Vagina (tissue), 2 donors: ENCODE results near the gene C6orf58.

Experiments used
- POLR2A ChIP-seq, 2 donors: fragments of 450-650 bp; IDR thresholded peaks; one replicate each; pipeline ENCODE4 v1.6.1; 2017; ENCODE audit warnings: antibody characterized with exemption in 2 of 2, mild to moderate bottlenecking in 2 of 2, moderate library complexity in 2 of 2
- POLR2AphosphoS5 ChIP-seq, 2 donors: sonication (generic); formaldehyde crosslinking; IDR thresholded peaks; one replicate each; pipeline ENCODE4 v1.9.0; 2017; ENCODE audit warnings: antibody characterized with exemption in 2 of 2, mild to moderate bottlenecking in 2 of 2, low read depth in 1 of 2; ENCODE audit not compliant: insufficient read depth in 1 of 2
- TF ChIP-seq, protein P1 (sequence below), 3 experiments: fragments of 450-650 bp in 2 of 3; fragments of 200-600 bp in 1 of 3; sonication (generic) in 1 of 3; IDR thresholded peaks; one replicate each; pipeline ENCODE4 v1.5.1; 2017 to 2019; ENCODE audit warnings: antibody characterized with exemption in 3 of 3, mild to moderate bottlenecking in 2 of 3, moderate library complexity in 2 of 3

DNA sequence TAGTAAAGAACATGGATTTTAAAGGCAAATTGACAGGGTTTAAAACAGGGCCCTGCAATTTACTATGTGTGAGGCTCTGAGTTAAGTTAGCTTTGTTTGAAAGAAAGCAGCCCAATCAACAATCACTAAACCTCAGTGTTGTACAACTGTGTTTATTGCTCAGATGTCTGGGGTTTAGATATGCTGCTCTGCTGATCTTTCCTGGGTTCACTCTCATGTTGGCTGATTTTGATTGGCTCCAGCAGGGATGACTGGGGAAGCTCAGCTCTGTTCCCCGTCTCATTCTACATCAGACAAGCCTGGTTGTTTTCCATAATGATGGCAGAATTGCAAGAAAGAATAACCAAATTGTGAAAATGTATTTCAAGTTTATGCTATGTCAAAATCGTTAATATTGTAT, 10.9 kb downstream of the C6orf58 start:
- TF ChIP-seq POLR2AphosphoS5 (IDR thresholded peaks at IDR 0.05; ENCODE audit: insufficient read depth in 1 of 2, low read depth in 1 of 2) (no peak), POLR2A (IDR thresholded peaks at IDR 0.05) (no peak)
- TF ChIP-seq, protein P1, sequence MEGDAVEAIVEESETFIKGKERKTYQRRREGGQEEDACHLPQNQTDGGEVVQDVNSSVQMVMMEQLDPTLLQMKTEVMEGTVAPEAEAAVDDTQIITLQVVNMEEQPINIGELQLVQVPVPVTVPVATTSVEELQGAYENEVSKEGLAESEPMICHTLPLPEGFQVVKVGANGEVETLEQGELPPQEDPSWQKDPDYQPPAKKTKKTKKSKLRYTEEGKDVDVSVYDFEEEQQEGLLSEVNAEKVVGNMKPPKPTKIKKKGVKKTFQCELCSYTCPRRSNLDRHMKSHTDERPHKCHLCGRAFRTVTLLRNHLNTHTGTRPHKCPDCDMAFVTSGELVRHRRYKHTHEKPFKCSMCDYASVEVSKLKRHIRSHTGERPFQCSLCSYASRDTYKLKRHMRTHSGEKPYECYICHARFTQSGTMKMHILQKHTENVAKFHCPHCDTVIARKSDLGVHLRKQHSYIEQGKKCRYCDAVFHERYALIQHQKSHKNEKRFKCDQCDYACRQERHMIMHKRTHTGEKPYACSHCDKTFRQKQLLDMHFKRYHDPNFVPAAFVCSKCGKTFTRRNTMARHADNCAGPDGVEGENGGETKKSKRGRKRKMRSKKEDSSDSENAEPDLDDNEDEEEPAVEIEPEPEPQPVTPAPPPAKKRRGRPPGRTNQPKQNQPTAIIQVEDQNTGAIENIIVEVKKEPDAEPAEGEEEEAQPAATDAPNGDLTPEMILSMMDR (IDR thresholded peaks at IDR 0.05): no peak
